Activated CD4-positive, alpha-beta T cell treated with anti-CD3 and anti-CD28 coated beads, Interleukin-2, Interleukin-4, amounts not matched to agents 100 ng/mL and 50 ng/mL, durations not matched to agents 16 hours and 8 hours (primary cell): Measurements from ENCODE around the gene SLC35F3.

ENCODE experiments used
- DNase-seq: peaks from one replicate; pipeline ENCODE4 v3.0.0-alpha.2; 2020; ENCODE audit warnings: low spot score

Gene SLC35F3

DNA sequence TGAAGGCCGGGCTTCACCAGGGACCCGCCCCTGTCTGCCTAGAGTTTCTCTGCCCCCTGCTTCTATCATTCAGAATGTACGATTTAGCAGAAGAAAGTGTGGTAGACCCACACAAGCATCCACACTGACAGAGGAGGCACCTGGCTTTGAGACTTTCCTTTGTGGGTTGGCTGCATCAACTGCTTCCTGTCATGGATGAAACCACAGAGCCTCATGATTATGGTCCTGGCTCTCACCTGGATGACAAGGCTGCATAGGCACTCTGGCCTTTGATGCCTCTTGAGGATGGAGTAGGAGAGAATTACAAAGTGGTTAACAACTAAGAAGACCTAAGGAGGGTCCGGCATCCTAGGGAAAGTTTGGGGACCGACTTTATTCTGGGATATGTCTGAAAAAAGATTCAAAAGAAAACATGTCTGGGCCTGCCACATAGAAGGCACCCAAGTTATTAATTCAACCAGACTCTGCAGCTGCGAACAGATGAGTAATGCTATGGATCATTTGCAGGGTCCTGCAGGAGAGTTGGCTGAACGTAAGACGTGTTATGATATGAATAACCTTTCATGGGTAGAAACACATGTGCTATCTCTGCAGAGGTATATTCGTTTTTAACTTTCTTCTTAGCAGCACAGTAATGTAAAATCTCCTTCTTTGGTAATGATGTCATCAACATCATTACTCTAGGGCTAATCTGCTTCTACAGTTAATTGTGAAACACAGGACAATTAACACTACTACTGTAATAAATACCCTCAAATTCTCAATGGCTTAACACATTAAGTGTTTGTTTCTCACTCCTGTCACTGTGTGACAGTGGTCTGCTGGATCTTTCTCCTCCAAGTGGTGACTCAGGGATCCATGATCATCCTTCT lies 136.2 kb downstream of the SLC35F3 start:
- DNase-seq: no peak

DNA sequence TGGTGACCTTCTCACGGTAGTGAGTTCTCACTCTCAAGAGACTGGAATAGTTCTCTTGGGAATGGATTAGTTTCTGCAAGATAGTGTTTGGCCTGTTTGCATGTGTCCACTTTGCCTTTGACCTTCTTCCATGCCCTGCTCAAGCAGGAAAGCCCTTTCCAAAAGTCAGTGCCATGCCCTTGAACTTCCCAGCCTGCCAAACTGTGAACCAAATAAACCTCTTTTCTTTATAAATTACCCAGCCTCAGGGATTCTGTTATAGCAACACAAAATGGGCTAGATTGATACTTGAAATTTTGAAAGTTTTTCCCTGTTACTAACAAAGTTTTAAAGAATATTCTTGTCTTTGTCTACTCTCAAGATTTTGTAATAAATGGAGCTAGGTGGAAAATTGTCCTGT lies 139.6 kb downstream of the SLC35F3 start:
- DNase-seq: no peak

DNA sequence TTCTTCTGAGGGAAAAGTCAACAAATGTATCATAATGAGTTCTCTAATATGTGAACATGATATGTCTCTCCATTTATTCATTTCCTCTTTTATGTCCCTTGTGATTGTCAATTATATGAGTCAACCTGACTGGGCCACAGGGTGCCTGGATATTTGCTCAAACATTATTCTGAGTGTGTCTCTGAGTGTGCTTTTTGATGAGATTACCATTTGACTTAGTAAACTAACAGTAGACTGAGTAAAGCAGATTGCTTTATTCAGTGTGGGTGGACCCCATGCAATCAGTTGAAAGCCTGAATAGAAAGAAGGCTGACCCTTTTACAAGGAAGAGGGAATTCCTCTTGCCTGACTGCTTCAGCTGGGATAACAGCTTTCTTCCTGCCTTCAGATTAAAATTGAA lies 142.6 kb downstream of the SLC35F3 start:
- DNase-seq: no peak

DNA sequence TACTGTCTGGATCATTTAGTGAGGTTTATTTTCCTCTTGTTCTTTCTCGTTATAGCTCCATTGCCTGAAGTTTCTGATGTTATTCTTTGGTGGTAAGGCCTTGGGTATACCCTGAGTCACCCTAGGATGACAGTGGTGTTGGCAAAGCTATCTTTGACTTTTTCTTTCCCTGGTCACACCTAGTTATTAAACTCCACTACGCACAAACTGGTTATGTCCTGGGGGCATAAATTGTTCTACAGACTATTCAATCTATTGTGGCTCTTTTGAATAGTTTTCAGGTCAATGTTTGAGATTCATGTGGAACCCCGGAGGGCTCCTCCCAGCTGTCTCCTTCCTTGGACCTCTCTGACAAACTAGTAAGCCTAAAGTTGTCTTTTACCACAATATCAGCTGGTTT lies 157.7 kb downstream of the SLC35F3 start:
- DNase-seq: no peak

DNA sequence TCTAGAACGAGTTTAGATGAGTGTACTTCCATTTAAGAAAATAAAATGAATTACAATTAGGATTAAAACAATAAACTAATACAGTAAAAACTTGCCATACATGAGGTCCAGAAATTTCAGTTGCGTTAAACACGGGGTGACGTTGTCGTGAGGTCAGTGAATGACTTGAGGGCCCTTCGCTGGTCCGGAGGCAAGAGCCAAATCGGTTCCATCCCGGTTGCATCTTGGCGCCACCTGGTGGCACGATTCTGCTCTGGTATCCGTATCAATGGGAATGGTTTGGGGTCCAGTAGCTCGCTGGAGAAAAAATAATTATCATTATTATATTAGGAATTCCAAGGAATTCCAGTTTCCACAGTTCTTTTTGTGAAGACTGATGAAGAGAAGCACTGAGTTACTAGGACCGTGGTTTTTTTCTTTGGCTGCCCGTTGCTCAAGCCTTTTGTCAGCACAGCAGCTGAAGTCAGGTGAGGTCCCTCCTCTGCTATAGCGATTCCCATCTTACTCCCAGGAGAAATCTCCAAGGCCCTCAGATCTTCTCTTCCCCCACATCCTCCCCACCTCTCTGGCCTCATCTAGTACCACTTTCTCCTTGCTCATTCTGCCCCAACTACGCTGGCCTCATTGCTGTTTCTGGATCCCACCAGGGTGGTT lies 161.4 kb downstream of the SLC35F3 start:
- peak; percentile 66 for DNase-seq

DNA sequence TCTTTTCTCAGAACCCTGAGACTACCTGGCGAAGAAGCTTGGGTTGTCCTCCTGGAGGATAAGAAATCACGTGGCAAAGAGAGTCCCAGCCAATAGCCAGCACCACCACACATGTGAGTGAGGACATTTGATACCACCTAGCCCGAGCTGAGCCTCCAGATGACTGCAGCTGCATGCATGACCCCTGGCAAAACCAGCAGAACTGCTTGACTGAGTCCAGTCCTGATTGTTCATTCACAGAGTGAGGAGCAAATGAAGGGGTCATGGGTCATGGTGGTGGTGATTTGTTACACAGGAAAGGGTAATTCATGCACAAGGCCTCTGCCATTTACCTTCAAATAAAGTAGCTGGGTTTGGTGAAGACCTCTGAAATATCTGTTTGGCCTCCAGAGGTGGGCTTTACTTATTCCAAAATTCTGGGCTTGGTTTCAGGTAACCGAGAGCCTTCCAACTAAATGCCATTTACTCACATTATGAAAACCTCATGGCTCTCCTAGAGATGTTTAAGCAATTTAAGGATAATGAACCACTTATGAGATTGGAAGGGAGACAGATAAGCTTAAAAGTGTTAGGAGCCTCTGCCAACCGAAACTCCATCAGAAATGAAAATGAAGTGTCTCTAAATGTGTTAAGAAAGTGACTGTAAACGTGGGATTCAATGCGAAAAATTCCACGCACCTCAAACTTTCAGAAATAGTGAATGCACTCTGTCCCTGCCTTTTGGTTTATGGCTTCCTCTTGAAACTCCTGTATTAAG lies 163.3 kb downstream of the SLC35F3 start:
- DNase-seq: no peak

DNA sequence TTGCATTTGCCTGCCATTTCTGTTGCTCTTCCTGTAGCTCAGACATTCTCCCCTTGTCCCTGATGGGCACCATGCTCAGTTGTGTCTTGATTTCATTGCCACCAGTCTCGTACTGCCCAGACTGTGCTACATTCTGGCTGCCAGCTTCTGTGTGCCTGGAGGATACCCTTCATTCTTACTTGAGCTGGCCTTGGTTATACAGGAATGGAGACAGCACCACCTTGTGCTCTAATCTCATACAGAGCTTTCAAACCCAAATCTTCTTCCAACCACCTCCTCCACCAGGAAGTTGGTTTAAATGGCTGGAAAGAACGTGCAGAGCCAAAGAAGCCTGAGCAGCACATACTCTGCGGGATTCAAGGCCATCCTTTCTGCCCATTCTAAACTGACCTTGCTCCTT lies 165.3 kb downstream of the SLC35F3 start:
- DNase-seq: no peak

DNA sequence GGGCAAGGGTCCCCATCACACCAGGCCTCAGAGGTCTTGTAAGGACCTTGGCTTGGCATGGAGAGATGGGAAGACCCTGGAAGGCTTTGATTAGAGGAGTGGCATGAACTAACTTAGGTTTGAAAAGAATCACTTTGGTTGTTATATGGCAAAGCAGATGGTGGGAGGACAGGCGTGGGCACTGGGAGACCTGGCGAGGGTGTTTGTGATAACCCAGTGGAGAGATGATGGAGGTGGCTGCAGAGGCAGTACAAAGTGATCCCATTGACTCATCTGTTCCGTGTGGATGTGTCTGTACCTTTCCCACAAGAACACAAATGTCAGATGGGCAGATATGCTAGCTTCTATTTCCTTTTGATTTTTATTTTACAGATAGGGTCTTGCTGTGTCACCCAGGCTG lies 168.3 kb downstream of the SLC35F3 start:
- DNase-seq: no peak

DNA sequence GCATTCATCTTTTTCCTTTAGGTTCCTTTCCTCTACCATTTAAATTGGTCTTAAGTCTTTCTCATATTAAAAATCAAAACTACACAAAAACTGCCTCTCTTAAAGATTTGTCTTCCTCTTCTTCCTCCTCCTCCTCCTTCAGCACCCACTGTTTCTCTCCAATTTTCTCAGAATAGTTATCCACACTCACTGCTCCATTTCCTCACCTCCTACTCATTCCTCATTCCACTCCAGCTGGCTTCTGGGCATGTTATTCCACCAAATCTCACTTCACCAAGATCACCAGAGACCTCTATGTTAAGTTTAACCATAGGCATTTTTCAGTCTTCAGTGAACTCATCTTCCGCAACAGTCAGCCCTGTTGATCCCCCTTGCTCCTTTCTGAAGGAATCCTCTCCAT lies 173.7 kb downstream of the SLC35F3 start:
- no peak for DNase-seq

DNA sequence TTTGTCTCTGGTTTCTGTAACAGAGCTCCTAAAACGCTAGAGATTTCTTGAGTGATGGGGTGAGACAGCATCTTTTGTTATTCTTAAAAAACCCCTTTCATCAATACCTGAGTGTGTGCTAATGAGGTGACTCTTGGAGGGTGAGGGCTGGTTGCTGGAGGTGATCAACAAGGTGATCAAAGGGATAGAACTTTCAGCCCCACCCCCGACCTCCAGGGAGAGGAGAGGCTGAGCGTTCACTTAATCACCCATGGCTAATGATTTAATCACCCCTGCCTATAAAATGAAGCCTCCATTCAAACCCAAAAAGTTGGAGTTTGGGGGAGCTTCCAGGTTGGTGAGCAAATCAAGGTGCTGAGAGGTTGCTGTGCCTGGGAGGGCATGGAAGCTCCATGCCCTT lies 175.4 kb downstream of the SLC35F3 start:
- no peak for DNase-seq

DNA sequence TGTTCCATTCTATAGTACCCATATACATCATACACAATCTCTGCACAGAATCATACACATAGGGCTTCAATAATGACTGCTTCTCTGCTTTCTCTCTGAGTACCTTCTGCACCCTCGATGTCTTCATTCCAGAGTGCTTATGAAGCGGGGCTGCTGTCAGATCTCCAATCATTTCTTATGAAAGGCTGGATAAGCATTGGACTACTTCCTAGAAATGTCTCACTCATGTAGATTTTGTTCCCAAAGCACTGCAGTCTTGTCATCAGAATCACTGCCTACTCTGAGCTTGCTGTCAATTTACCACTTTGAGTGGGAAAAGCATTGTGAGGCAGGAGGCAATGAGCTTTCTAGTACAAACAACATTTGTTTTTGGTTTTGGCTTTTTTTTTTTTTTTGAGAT lies 179.0 kb downstream of the SLC35F3 start:
- no peak for DNase-seq

DNA sequence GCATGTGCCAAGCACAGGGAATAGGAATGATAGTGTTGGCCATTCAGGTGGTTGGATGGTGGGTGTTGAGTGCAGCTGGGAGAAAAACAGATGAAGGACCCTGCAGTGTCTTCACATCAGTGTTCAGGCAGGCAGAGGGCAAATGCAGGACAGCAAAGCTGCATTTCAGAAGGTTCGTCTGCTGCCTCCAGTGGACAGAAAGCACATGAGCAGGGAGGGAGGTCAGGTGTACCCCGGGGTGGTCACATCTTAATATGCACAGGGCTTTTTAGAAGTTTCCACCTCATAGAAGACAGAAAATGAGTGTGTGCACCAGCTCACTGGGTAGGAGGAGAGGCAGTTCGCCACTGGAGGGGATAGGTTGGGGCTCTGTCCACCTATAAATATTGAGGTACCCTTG lies 184.9 kb downstream of the SLC35F3 start:
- no peak for DNase-seq

DNA sequence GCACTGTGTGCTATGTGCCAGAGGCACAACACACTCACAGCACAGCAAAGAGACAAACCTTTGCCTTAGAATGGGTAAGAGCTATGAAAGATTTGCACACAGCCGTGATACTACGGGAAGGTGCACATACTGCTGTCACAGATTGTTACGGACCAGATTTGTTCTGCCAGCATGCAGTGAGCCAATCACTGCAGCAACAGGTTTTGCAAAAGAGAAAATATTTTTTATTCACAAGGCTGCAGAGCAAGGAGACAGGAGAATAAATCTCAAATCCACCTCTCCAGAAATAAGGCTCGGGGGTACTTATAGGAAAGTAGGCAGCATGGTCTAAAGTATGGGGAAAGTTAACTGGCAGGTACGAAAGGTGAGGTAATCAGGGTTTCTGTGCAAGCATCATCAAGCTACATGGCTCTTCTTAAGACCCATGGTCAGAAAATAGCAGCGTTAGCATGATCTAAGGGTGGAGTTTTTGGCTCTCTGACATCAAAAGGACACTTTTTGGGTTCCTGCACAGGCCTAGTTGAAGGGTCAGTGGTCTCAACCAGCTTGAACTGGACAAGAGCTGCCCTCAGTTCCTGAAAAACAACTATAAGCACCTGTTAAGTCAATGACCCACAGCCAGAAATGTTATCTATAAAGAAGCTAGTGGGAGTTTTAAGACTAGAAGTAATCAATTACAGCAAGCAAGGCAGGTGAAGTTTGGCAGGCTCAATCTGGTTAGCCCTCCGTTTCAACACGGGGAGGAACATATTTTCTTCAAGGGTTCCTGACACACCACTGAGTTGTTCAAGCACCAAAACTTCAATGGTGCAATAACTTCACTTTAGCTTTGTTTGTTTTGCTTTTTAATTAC lies 186.0 kb downstream of the SLC35F3 start:
- DNase-seq: no peak

DNA sequence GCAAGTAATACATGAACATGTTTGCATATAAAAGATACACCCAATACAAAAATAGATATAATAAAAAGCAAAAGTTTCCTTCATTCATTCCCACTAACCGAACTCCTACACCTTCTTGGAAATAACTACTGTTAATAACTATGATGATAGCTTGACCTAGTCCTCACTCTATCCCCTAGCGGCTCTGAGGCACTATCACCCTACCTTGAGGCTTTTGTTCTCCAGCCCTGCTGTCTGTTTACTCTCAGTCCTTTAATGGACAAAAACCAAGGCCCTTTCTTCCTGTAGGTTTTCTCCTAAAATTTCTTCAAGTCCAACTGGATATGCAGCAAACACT lies 186.6 kb downstream of the SLC35F3 start:
- DNase-seq: no peak

DNA sequence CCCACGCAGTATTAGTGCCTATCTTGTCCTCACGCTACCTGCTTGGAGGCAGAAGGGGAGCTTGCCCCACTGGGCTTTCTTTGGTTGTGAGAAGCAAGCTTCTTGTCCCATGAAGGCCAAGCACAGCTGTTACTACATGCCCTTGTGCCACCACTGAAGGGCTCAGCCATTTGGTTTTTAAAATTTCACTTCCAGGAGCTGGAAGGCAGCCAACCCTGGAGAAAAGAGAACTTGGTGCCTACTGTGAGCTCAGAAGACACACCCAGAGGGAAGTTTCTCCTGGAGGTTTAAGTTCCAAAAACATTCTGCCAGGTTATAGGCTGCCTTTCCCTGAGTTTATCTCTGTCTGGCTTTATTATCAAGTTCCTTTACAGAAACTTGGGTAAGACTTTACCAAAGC lies 187.4 kb downstream of the SLC35F3 start:
- DNase-seq: no peak

DNA sequence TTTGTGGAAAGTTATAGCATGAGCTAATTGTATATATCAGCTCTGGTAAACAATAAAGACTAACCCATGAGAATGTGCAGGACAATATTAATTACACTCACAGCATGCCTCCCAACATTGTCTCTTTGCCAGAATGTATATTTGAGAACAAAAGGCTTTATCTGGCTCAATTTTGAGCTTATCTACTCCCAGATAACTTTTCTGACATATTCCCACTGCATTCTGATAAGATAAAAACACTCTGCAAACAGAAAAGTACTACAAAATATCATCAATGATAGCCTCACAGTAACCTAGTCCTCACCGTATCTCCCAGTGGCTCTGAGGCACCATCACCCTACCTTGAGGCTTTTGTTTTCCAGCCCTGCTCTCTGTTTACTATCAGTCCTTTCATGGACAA lies 188.6 kb downstream of the SLC35F3 start:
- DNase-seq: no peak

DNA sequence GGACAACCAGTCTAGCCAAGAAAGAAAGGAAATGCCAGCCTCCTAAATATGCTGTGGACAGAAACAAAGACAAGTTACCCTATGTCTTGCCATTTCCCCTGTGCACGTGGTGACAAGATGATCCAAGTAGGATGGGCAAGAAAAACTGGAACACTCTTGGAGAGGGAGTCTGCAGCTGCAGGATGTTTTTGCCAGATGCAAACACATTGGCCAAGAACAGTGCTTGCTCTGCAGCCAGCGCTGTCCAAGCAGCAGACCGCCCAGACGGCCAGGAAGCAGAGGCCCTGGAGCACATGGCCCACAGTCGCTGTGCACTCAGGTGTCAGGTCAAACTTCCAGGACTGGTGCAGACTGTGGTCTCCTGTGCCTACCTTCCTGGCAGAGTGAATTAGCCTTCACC lies 189.3 kb downstream of the SLC35F3 start:
- DNase-seq: no peak

DNA sequence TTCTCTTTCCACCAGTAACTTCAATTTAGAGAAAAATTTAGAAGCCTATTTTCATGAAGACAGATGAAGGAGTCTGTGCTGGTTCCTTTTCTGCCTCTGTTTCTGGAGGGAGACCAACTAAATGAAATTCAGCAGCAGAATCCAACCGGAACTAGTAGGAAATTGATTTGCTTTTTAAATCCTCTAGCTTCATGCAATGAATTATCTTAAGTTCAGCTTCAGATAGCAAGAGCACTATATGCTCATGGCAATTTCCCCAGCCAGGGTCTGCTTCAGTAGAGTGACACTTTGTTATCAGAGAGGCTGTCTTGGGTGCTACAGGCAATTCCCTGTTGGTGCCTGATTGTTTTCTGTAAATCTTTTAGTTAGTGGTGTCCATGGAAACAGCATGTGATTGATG lies 189.7 kb downstream of the SLC35F3 start:
- no peak for DNase-seq

DNA sequence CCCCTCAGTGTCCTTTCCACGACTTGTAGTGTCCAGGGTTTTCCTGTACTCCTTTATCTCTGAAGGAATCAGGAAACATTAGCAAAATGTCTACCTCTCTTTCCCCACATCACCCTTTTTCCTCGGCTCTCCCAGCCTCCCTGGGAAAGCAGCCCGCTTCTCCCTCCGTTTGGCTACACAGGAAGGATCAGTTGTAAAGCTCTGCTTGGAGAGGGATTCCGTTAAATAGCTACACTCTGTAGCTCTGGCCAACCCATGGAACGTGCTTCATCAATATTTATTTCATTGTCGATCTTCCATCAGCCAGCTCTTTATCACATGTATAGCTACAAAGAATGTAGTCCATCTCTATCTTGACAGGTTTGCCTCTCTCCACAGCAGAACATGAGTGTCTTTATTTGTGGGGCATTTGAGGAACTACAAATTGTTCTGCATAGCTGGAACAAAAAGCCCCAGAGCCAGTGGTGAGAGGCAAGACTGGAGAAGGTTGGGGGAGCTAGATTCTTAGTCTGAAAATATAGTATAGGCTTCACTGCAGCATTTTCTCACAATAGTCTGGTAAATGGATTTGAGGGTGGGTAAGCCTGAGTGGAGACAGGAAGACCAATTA lies 191.8 kb downstream of the SLC35F3 start:
- no peak for DNase-seq

DNA sequence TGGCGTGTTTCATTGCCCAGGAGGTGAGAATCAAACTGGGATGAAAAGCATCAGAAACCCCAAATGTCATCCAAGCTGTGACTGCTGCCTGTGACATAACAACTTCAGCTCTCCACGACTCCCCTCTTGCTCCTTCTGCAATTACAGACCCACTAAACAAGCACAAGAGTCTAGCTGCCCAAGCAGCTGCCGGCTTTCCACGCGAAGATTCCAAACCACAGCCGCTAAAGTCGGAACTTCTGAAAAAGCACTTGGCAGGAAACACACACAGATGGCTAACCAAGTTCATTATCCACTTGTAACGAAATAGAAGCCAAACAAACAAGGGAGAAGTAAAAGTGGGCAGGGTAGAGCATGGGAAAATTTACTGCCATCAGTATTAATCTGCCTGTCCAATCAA lies 198.1 kb downstream of the SLC35F3 start:
- DNase-seq: no peak

DNA sequence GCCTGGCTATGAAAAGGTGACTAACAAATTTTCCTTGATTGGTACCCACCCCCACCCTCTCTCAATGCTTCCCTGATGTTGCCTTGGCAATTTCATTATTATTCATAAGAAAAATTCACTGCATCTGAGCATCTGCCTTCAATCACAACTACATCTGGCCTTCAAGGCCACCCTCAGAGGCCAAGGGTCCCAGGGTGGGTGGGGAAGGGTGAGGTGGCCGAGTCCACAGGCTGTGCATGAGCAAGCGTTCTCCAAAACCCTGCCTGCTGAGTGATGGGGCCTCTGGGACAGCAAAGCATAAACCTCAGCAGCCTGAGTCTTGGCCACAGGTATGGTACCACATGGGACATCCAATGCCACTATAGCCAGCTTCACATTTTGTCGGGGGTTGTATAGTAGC lies 198.7 kb downstream of the SLC35F3 start:
- no peak for DNase-seq

DNA sequence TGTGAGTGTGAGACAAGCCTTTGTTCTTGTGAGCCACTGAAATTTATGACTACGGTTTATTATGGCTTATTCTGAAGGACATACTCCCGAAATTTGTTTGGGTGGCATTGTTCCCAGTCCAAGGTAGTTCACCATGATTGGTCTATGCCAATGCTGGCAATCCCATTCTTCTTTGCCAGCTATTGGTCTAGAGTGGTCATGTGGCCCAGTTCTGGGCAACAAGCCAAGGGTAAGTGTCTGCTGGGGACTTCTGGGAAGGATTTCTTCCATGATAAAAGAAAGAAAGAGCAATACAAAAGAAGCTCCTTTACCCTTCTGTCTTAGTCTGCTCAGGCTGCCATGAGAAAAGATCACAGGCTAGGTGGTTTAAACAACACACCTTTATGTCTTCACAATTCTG lies 201.6 kb downstream of the SLC35F3 start:
- no peak for DNase-seq
